ENCODE results near the gene GJB5. TPM values are rescaled to one million over a fixed set of nuclear protein-coding genes. Genes with fewer than 3 reads are reported as not detected.

Gene GJB5
- polyA plus RNA-seq, 1 donor from 2014 or later = not detected

DNA sequence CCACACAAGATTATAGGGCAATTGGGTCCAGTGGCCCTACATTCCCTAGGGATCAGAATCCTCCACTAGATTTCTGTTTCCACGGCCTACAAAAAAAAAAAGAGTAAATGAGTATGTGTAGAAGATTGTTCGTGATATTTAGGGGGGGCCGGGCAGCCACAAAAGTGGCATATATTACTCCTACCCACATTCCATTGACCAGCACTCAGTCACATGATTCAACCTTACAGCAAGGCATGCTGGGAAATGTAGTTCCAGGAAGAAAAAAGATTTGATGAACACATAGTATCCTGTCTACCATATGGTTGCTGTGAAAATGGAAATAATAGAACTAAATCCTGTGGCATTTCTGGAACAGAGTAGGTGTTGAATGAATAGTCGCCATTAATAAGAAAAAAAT is 43.4 kb upstream of the GJB5 start:
- TF ChIP-seq REST (IDR thresholded peaks at IDR 0.05; ENCODE audit: borderline replicate concordance) (no peak), MXI1 (conservative IDR thresholded peaks at IDR 0.05; ENCODE audit: poor library complexity, severe bottlenecking) (no peak), SMC3 (conservative IDR thresholded peaks at IDR 0.05; ENCODE audit: poor library complexity) (no peak), TAF1 (IDR thresholded peaks at IDR 0.05; ENCODE audit: low read depth) (no peak)
- no peaks in the 10 kb centered on the region for H3K27me3 ChIP-seq (ENCODE audit: insufficient read depth, low read depth, low read length)
- H3K9me3 ChIP-seq (ENCODE audit: low read length) = no peaks in the 10 kb centered on the region
- H3F3A ChIP-seq (ENCODE audit: insufficient read depth, low read length, poor library complexity, severe bottlenecking) = no peaks in the 10 kb centered on the region
- no peak overlapping the region for H3K9ac ChIP-seq (ENCODE audit: low read length)
- no peaks in the 10 kb centered on the region for H3K79me2 ChIP-seq (replicated peaks; ENCODE audit: insufficient read depth, low read length)
- H3K36me3 ChIP-seq (ENCODE audit: insufficient read depth, low read length) = no peaks in the 10 kb centered on the region
- no peaks in the 10 kb centered on the region for H4K20me1 ChIP-seq (ENCODE audit: insufficient read depth)
- no peak overlapping the region for H3K4me3 ChIP-seq (ENCODE audit: low read length)
- H3K4me2 ChIP-seq (ENCODE audit: low read length) = no peak overlapping the region
- no peak overlapping the region for H3K27ac ChIP-seq (ENCODE audit: low read length)
- H3K9me2 ChIP-seq (ENCODE audit: insufficient read depth, low read length) = no peaks in the 10 kb centered on the region
- no peak overlapping the region for H2AFZ ChIP-seq (ENCODE audit: low read depth, low read length)

DNA sequence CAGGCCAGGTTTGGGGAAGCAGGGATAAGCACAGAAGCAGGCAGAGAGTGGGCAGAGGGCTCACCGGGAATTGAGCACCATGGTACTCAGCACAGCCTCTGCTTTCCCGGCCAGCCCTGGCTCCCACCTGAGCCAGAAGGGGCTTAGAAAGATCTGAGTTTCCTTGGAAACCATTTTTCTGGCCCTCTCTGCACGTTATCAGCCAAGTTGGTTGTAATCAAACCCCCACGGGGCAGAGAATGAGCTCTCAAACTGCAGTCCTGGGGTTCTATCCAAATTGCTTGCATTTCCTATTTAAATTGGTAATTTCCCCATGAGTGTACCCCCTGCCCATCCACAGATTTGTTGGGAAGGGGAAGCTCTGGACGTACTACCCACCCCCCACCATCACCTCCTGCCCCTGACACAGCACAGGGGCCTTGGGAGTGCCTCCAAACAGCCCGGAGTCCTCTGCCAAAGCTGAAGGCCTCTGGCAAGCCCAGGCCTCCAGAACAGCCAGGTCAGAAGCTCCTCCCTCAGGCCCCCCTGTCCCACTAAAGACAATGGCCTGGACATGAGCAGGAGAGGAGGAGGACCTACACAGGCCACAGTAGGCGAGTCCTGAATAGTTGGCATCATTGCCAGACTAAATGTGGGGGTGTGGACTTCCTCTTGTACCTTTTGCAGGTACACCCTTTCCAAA is 42.7 kb upstream of the GJB5 start:
- Histone ChIP-seq H3K27ac (ENCODE audit: low read length) (no peak overlapping the region), H3K9me2 (ENCODE audit: insufficient read depth, low read length) (no peaks in the 10 kb centered on the region), H4K20me1 (ENCODE audit: insufficient read depth) (no peaks in the 10 kb centered on the region), H3K27me3 (ENCODE audit: insufficient read depth, low read depth, low read length) (no peaks in the 10 kb centered on the region), H3K36me3 (ENCODE audit: insufficient read depth, low read length) (no peaks in the 10 kb centered on the region), H3F3A (ENCODE audit: insufficient read depth, low read length, poor library complexity, severe bottlenecking) (no peaks in the 10 kb centered on the region), H2AFZ (ENCODE audit: low read depth, low read length) (no peak overlapping the region), H3K4me2 (ENCODE audit: low read length) (no peak overlapping the region), H3K79me2 (replicated peaks; ENCODE audit: insufficient read depth, low read length) (no peaks in the 10 kb centered on the region), H3K9me3 (ENCODE audit: low read length) (no peaks in the 10 kb centered on the region), H3K4me3 (ENCODE audit: low read length) (no peak overlapping the region), H3K9ac (ENCODE audit: low read length) (no peak overlapping the region)
- TF ChIP-seq EZH2 (IDR thresholded peaks at IDR 0.05; ENCODE audit: borderline replicate concordance, insufficient read depth, low read length, poor library complexity, severe bottlenecking) (no peak), SMC3 (conservative IDR thresholded peaks at IDR 0.05; ENCODE audit: poor library complexity) (no peak), MXI1 (conservative IDR thresholded peaks at IDR 0.05; ENCODE audit: poor library complexity, severe bottlenecking) (no peak), TAF1 (IDR thresholded peaks at IDR 0.05; ENCODE audit: low read depth) (no peak), EP300 (conservative IDR thresholded peaks at IDR 0.05; ENCODE audit: poor library complexity, severe bottlenecking) (no peak)

GRCh38 chr1:34713443-34713842 is 41.4 kb upstream of the GJB5 start:
- no peaks in the 10 kb centered on the region for H3K9me3 ChIP-seq (ENCODE audit: low read length)
- H3K9ac ChIP-seq (ENCODE audit: low read length) = no peak overlapping the region
- no peaks in the 10 kb centered on the region for H3K27me3 ChIP-seq (ENCODE audit: insufficient read depth, low read depth, low read length)
- H3K27ac ChIP-seq (ENCODE audit: low read length) = no peak overlapping the region
- no peak overlapping the region for H3K4me3 ChIP-seq (ENCODE audit: low read length)
- H3K36me3 ChIP-seq (ENCODE audit: insufficient read depth, low read length) = no peaks in the 10 kb centered on the region
- no peaks in the 10 kb centered on the region for H3K9me2 ChIP-seq (ENCODE audit: insufficient read depth, low read length)
- H4K20me1 ChIP-seq (ENCODE audit: insufficient read depth) = no peaks in the 10 kb centered on the region
- no peaks in the 10 kb centered on the region for H3F3A ChIP-seq (ENCODE audit: insufficient read depth, low read length, poor library complexity, severe bottlenecking)
- H3K4me2 ChIP-seq (ENCODE audit: low read length) = no peak overlapping the region
- H2AFZ ChIP-seq (ENCODE audit: low read depth, low read length) = no peak overlapping the region
- TF ChIP-seq SMC3 (conservative IDR thresholded peaks at IDR 0.05; ENCODE audit: poor library complexity) = no peak
- no peaks in the 10 kb centered on the region for H3K79me2 ChIP-seq (replicated peaks; ENCODE audit: insufficient read depth, low read length)

All from neural cell (in vitro differentiated cells).